Trophoblast cell (in vitro differentiated cells and primary cell): ENCODE results near the gene PAQR6.
A peak's percentile ranks its signal among the peaks of the same experiment; 100 is the strongest.

Experiments
- DNase-seq, 2 donors: peaks; one replicate each; pipeline ENCODE4 v3.0.0-alpha.2; 2016
- H2AFZ ChIP-seq: 2 replicates; pipeline ENCODE4 v1.6.1; 2013; ENCODE audit warnings: low read length, moderate library complexity, mild to moderate bottlenecking; ENCODE audit not compliant: insufficient read depth, poor library complexity
- H2AK5ac ChIP-seq: 2 replicates; pipeline ENCODE4 v1.6.1; 2013; ENCODE audit warnings: mild to moderate bottlenecking, low read length
- H2BK120ac ChIP-seq: 2 replicates; pipeline ENCODE4 v1.6.1; 2013; ENCODE audit warnings: low read length, mild to moderate bottlenecking, moderate library complexity; ENCODE audit not compliant: insufficient read depth, poor library complexity
- H2BK12ac ChIP-seq: 2 replicates; pipeline ENCODE4 v1.6.1; 2013; ENCODE audit warnings: mild to moderate bottlenecking, low read length, moderate library complexity
- H2BK5ac ChIP-seq: 2 replicates; pipeline ENCODE4 v1.6.1; 2013; ENCODE audit warnings: low read length, low read depth, moderate library complexity, mild to moderate bottlenecking; ENCODE audit not compliant: poor library complexity
- H3K14ac ChIP-seq: 2 replicates; pipeline ENCODE4 v1.6.1; 2013; ENCODE audit warnings: mild to moderate bottlenecking, low read length
- H3K18ac ChIP-seq: 2 replicates; pipeline ENCODE4 v1.6.1; 2013; ENCODE audit warnings: mild to moderate bottlenecking, low read length
- H3K23ac ChIP-seq: 2 replicates; pipeline ENCODE4 v1.6.1; 2013; ENCODE audit warnings: low read length
- H3K27ac ChIP-seq: 2 replicates; pipeline ENCODE4 v1.5.1; 2013; ENCODE audit warnings: low read depth, mild to moderate bottlenecking, inconsistent platforms, low read length, moderate library complexity
- H3K27me3 ChIP-seq: 2 replicates; pipeline ENCODE4 v1.6.1; 2013; ENCODE audit warnings: inconsistent platforms, mild to moderate bottlenecking, low read length, moderate library complexity; ENCODE audit not compliant: insufficient read depth
- H3K36me3 ChIP-seq, 2 experiments: 1 replicate in 1 of 2; 2 replicates in 1 of 2; pipeline ENCODE4 v1.6.1; 2013; ENCODE audit warnings: low read length in 2 of 2, mild to moderate bottlenecking in 2 of 2, moderate library complexity in 1 of 2; ENCODE audit not compliant: insufficient read depth in 2 of 2, control insufficient read depth in 1 of 2
- H3K4ac ChIP-seq: 2 replicates; pipeline ENCODE4 v1.6.1; 2013; ENCODE audit warnings: low read depth, mild to moderate bottlenecking, low read length, moderate library complexity
- H3K4me1 ChIP-seq, 2 experiments: 1 replicate in 1 of 2; 2 replicates in 1 of 2; pipeline ENCODE4 v1.6.1; 2013; ENCODE audit warnings: low read length in 2 of 2, mild to moderate bottlenecking in 2 of 2, moderate library complexity in 1 of 2; ENCODE audit not compliant: insufficient read depth in 2 of 2, control insufficient read depth in 1 of 2
- H3K4me2 ChIP-seq: 2 replicates; pipeline ENCODE4 v1.6.1; 2013; ENCODE audit warnings: inconsistent platforms, mild to moderate bottlenecking, low read length, moderate library complexity
- H3K4me3 ChIP-seq: 2 replicates; pipeline ENCODE4 v1.5.1; 2013; ENCODE audit warnings: mild to moderate bottlenecking, low read depth, low read length, inconsistent platforms
- H3K79me1 ChIP-seq: one replicate; pipeline ENCODE4 v1.6.1; 2013; ENCODE audit warnings: low read length
- H3K79me2 ChIP-seq: 2 replicates; pipeline ENCODE4 v1.6.1; 2013; ENCODE audit warnings: low read length, mild to moderate bottlenecking; ENCODE audit not compliant: control insufficient read depth, insufficient read depth, poor library complexity
- H3K9ac ChIP-seq: 2 replicates; pipeline ENCODE4 v1.6.1; 2013; ENCODE audit warnings: mild to moderate bottlenecking, low read length
- H3K9me3 ChIP-seq: 2 replicates; pipeline ENCODE4 v1.6.1; 2013; ENCODE audit warnings: low read depth, mild to moderate bottlenecking, control low read depth, inconsistent platforms, low read length; ENCODE audit not compliant: insufficient read depth
- H4K12ac ChIP-seq: 2 replicates; pipeline ENCODE4 v1.6.1; 2013; ENCODE audit warnings: low read depth, mild to moderate bottlenecking, low read length, moderate library complexity
- H4K8ac ChIP-seq: 2 replicates; pipeline ENCODE4 v1.6.1; 2013; ENCODE audit warnings: low read depth, mild to moderate bottlenecking, low read length, moderate library complexity
- H4K91ac ChIP-seq: one replicate; pipeline ENCODE4 v1.6.1; 2013; ENCODE audit warnings: low read depth, mild to moderate bottlenecking, low read length, moderate library complexity
- WGBS: extraction: QIAGEN DNeasy Blood & Tissue Kit; methylation state at CpG from one replicate; pipeline ENCODE4 v1.1.7; 2013; ENCODE audit warnings: missing lambda C conversion rate; ENCODE audit not compliant: insufficient read length, insufficient coverage; ENCODE audit errors: extremely low coverage; 5-methylcytosine and 5-hydroxymethylcytosine counted together

Gene PAQR6

DNA sequence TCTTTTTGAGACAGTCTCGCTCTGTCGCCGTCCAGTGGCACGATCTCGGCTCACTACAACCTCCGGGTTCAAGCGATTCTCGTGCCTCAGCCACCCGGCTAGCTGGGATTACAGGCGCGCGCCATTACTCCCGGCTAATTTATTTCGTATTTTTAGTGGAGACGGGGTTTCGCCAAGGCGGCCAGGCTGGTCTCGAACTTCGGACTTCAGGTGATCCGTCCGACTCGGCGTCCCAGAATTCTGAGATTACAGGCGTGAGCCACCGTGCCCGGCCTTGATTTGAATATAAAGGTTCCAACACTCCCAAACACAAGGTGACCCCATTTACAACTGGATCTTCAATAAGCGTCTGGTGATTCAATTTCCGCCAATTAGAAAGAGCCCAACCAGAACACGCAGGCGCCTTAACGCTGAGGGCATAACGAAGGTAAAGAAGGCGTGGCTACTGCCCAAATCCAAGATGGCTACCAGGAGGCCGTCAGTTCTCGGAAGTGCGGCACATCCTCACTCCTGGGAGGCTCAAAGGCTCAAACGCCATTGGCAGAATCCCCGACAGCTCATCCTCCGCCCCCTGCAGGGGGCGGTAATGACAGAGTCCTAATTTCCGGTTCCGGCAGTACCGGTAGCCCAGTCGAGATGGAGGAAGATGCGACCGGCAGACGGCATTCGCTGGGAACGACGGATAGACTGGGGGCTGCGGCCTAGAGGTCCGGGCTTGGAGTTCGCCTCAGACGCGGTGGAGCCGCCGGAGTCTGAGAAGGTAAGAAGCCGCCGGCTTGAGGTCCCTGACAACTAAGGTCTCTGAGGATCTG lies 54.2 kb downstream of the PAQR6 start, which contains the start of gene SLC25A44:
Gene SLC25A44 (plus strand): TSS at position 617 of the 812 bp plus-strand sequence. CDS start 5,744 bp downstream, outside the sequence.
- H3K36me3 ChIP-seq, result peaks cover 3 to 5% of the 10 kb centered on the region in 2 experiments
- peak within 1 kb of the TSS; percentile 47 for H3K4ac ChIP-seq
- peak within 1 kb of the TSS; percentile 86 for H3K4me3 ChIP-seq
- H3K79me1 ChIP-seq, result peaks cover 6% of the 10 kb centered on the region
- peak within 1 kb of the TSS; percentile 48 for H2AFZ ChIP-seq
- H3K14ac ChIP-seq, result peak within 1 kb of the TSS; percentile 46
- no peaks in the 10 kb centered on the region for H3K9me3 ChIP-seq
- peak within 1 kb of the TSS; percentile 15 for H2BK120ac ChIP-seq
- peak within 1 kb of the TSS; percentile 15 for H3K27ac ChIP-seq
- H3K27me3 ChIP-seq, result no peaks in the 10 kb centered on the region
- H3K18ac ChIP-seq, result peak within 1 kb of the TSS; percentile 50
- peak within 1 kb of the TSS; percentile 60 for H4K91ac ChIP-seq
- peaks cover 7% of the 10 kb centered on the region for H3K79me2 ChIP-seq
- no CpG with 5 or more reads among the region's 59 CpGs for WGBS
- peak within 1 kb of the TSS; percentile 37 for H2AK5ac ChIP-seq
- H2BK12ac ChIP-seq, result no peak within 1 kb of the TSS
- peak within 1 kb of the TSS; percentile 50 for H4K12ac ChIP-seq
- H3K23ac ChIP-seq, result no peak within 1 kb of the TSS
- H3K4me1 ChIP-seq, result peaks cover 4 to 9% of the 10 kb centered on the region in 2 experiments
- peak within 1 kb of the TSS; percentile 87 for H3K9ac ChIP-seq
- H3K4me2 ChIP-seq, result peak within 1 kb of the TSS; percentile 94
- peak within 1 kb of the TSS; percentile 85 for H4K8ac ChIP-seq
- H2BK5ac ChIP-seq, result peak within 1 kb of the TSS; percentile 27
- DNase-seq, result peak; percentile 99 to 100
